K562 (cell line): Measurements from ENCODE around the gene SIK3. TPM values are rescaled to one million over a fixed set of nuclear protein-coding genes. Genes with fewer than 3 reads are reported as not detected.

Experiments
- ATAC-seq: fragments of 200-7000 bp; cut with Tn5 transposase; 3 replicates; pipeline ENCODE4 v1.9.1; 2020; ENCODE audit warnings: moderate library complexity
- BruUV-seq: library from RNA; stranded (reverse); fragments of 400-500 nt; replicated peaks from 2 replicates; lab custom pipeline; 2021; lab: Mats Ljungman, UMichigan
- CTCF ChIA-PET: fragments of 300-600 bp; formaldehyde crosslinking; extraction: SDS; loops from one replicate; lab custom pipeline; 2021; ENCODE audit warnings: low intra/inter-chr PET ratio; lab: Yijun Ruan, JAX
- POLR2A ChIA-PET: fragments of 300-600, 350-650 bp; sonication (Branson Sonifier 250); formaldehyde crosslinking; extraction: SDS; loops from one replicate; lab custom pipeline; 2021; ENCODE audit warnings: antibody characterized with exemption, inconsistent platforms; lab: Yijun Ruan, JAX
- DNase-seq, 4 experiments: peaks; one replicate each; pipeline versions ENCODE4 v3.0.0 to v3.0.0-alpha.2; 2011 to 2018; ENCODE audit warnings: low spot score in 3 of 4, mixed read lengths in 3 of 4; ENCODE audit errors: extremely low read depth in 1 of 4
- FAIRE-seq: peaks from 2 replicates; lab custom pipeline; 2011; peaks lifted over from hg19 to GRCh38; lab: Jason Lieb, UNC
- H2AFZ ChIP-seq: 2 replicates; pipeline ENCODE4 v1.6.0; 2011; ENCODE audit warnings: low read depth, low read length, control low read depth, inconsistent platforms
- H3K27ac ChIP-seq: fragments of 200-600 bp; 3 replicates; pipeline ENCODE4 v1.8.0; 2011; ENCODE audit warnings: low read depth, mild to moderate bottlenecking, control low read depth, inconsistent platforms, low read length, moderate library complexity, mixed read lengths; ENCODE audit errors: extremely low read depth
- H3K27me3 ChIP-seq, 2 experiments: fragments of 300-600 bp in 1 of 2; 2 replicates in 1 of 2; 3 replicates in 1 of 2; pipeline versions ENCODE4 v1.6.0 to v1.8.0; 2011; ENCODE audit warnings: inconsistent platforms in 2 of 2, low read length in 2 of 2, mild to moderate bottlenecking in 1 of 2, mixed read lengths in 1 of 2, moderate library complexity in 1 of 2; ENCODE audit not compliant: control insufficient read depth in 2 of 2, insufficient read depth in 2 of 2
- H3K36me3 ChIP-seq: fragments of 300-600 bp; 3 replicates; pipeline ENCODE4 v1.8.0; 2011; ENCODE audit warnings: mild to moderate bottlenecking, low read length, inconsistent platforms; ENCODE audit not compliant: control insufficient read depth, insufficient read depth
- H3K4me1 ChIP-seq, 2 experiments: fragments of 200-600 bp in 1 of 2; replicated peaks in 1 of 2; 2 replicates in 1 of 2; 3 replicates in 1 of 2; pipeline versions ENCODE4 v1.5.1 to v1.8.0; 2011; ENCODE audit warnings: inconsistent platforms in 2 of 2, low read length in 2 of 2, mild to moderate bottlenecking in 1 of 2, mixed read lengths in 1 of 2, moderate library complexity in 1 of 2; ENCODE audit not compliant: control insufficient read depth in 2 of 2, insufficient read depth in 2 of 2
- H3K4me2 ChIP-seq: 2 replicates; pipeline ENCODE4 v1.6.1; 2011; ENCODE audit warnings: low read length, control low read depth, inconsistent platforms, mixed read lengths; ENCODE audit not compliant: insufficient read depth
- H3K4me3 ChIP-seq: fragments of 200-600 bp; sonication (generic), shearing (Covaris generic); 2 replicates; pipeline ENCODE4 v1.5.1; 2016; ENCODE audit warnings: control low read depth, inconsistent platforms
- H3K79me2 ChIP-seq: fragments of 200-600 bp; 3 replicates; pipeline ENCODE4 v1.8.0; 2011; ENCODE audit warnings: low read length, inconsistent platforms; ENCODE audit not compliant: control insufficient read depth, insufficient read depth
- H3K9ac ChIP-seq, 2 experiments: 2 replicates each; pipeline versions ENCODE4 v1.6.0 to v1.6.1; 2011; ENCODE audit warnings: low read depth in 2 of 2, low read length in 2 of 2, control low read depth in 1 of 2, inconsistent platforms in 1 of 2, mild to moderate bottlenecking in 1 of 2, mixed read lengths in 1 of 2; ENCODE audit not compliant: insufficient read depth in 1 of 2
- H3K9me1 ChIP-seq: one replicate; pipeline ENCODE4 v1.6.0; 2011; ENCODE audit warnings: inconsistent platforms, mild to moderate bottlenecking, low read length, moderate library complexity; ENCODE audit not compliant: control insufficient read depth, insufficient read depth
- H3K9me3 ChIP-seq: replicated peaks from 2 replicates; pipeline ENCODE4 v1.5.1; 2011; ENCODE audit warnings: low read depth, low read length, inconsistent platforms; ENCODE audit not compliant: control insufficient read depth, insufficient read depth
- H4K20me1 ChIP-seq: replicated peaks from 2 replicates; pipeline ENCODE4 v1.6.1; 2011; ENCODE audit warnings: low read length, inconsistent platforms, mixed read lengths; ENCODE audit not compliant: control insufficient read depth, insufficient read depth
- CBFA2T2 ChIP-seq: fragments of 450-650 bp; conservative IDR thresholded peaks from 2 replicates; pipeline ENCODE4 v1.6.1; 2017; ENCODE audit warnings: mild to moderate bottlenecking
- KLF13 ChIP-seq: fragments of 450-650 bp; IDR thresholded peaks from 2 replicates; pipeline ENCODE4 v1.6.1; 2016; ENCODE audit warnings: missing genetic modification characterization, low read depth, mild to moderate bottlenecking, missing compliant biosample characterization, moderate library complexity, borderline replicate concordance
- NCOA2 ChIP-seq, 2 experiments: fragments of 450-650 bp; IDR thresholded peaks; 2 replicates each; pipeline ENCODE4 v1.6.1; 2018; ENCODE audit warnings: mild to moderate bottlenecking in 2 of 2, moderate library complexity in 1 of 2; ENCODE audit not compliant: partially characterized antibody in 2 of 2
- NFIC ChIP-seq: fragments of 450-650 bp; IDR thresholded peaks from 2 replicates; pipeline ENCODE4 v1.6.1; 2017; ENCODE audit warnings: mild to moderate bottlenecking, inconsistent platforms
- RNF2 ChIP-seq: sonication (generic); IDR thresholded peaks from 2 replicates; pipeline ENCODE4 v1.6.1; 2016
- ZNF121 ChIP-seq: sonication (generic); formaldehyde crosslinking; conservative IDR thresholded peaks from 2 replicates; pipeline ENCODE4 v1.8.0; 2022; ENCODE audit warnings: missing genetic modification reagents
- WGBS: fragments of 100-300 bp; shearing (Covaris generic); methylation state at CpG from one replicate; pipeline ENCODE4 v1.1.6; 2016; ENCODE audit warnings: low coverage, mixed read lengths; ENCODE audit not compliant: insufficient coverage; ENCODE audit errors: missing lambda C conversion rate; 5-methylcytosine and 5-hydroxymethylcytosine counted together
- in situ Hi-C: fragments of 300-500 bp; cut with MboI; formaldehyde crosslinking; loops from 4 replicates; pipeline ENCODE4 v1.15.0; 2018; ENCODE audit warnings: inconsistent platforms, mixed read lengths
- intact Hi-C: fragments of 100-400 bp; cut with micrococcal nuclease; formaldehyde crosslinking; loops from 2 replicates; pipeline ENCODE4 v1.14.2; 2022
- polyA plus RNA-seq, 8 experiments: library from polyadenylated mRNA; depleted of rRNA in 4 of 8; stranded (reverse) in 5 of 8; unstranded in 3 of 8; fragments of >200 nt; fragmentation: Nextera tagmentation in 2 of 8; fragmentation: Illumina TruSeq in 1 of 8; extraction: Ambion mirVana in 2 of 8; extraction: Trizol in 1 of 8; gene quantifications; 2 replicates each; pipeline versions ENCODE4 v1.2.1 to v1.2.3, GENCODE V29; 2011 to 2014; ENCODE audit warnings: inconsistent platforms in 1 of 8, missing spikeins in 1 of 8
- total RNA-seq, 7 experiments: library from RNA; depleted of rRNA in 6 of 7; stranded (reverse); fragments of >200 nt in 6 of 7; fragmentation: Illumina TruSeq in 2 of 7; extraction: Trizol in 2 of 7; gene quantifications; 2 replicates each; pipeline versions ENCODE4 v1.2.1 to v1.2.3, GENCODE V29; 2011 to 2021; ENCODE audit warnings: low replicate concordance in 1 of 7
- TF ChIP-seq, protein P1 (sequence below): sonication (generic); formaldehyde crosslinking; IDR thresholded peaks from 2 replicates; pipeline ENCODE4 v1.8.1; 2022; ENCODE audit warnings: missing genetic modification reagents
- TF ChIP-seq, protein P2 (sequence below), 2 experiments: fragments of 450-650 bp in 1 of 2; sonication (generic) in 1 of 2; formaldehyde crosslinking in 1 of 2; IDR thresholded peaks in 1 of 2; conservative IDR thresholded peaks in 1 of 2; 2 replicates each; pipeline versions ENCODE4 v1.6.1 to v1.8.1; 2016 to 2023; ENCODE audit warnings: mild to moderate bottlenecking in 2 of 2, moderate library complexity in 2 of 2, inconsistent platforms in 1 of 2, missing genetic modification reagents in 1 of 2

Gene SIK3
- total and polyA plus RNA-seq, 9 of the 15 experiments (the other 6 are each of a cell fraction or from before 2014, with no cell fraction given), result 1.6 to 21.6 (median 8.0) TPM

DNA sequence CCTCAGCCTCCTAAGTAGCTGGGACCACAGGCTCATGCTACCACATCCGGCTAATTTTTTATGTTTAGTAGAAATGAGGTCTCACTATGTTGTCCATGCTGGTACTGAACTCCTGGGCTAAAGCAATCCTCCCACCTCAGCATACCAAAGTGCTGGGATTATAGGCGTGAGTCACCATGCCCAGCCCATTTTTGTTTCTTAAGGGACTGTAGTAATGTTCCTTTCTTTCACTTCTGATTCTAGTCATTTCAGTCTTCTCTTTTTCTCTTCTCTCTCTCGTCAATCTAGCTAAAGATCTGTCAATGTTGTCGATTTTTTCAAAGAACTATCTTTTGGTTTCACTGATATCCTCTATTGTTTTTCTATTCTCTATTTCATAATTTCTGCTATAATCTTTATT is 149.8 kb downstream of the SIK3 start:
- FAIRE-seq, result peak; percentile 6
- TF ChIP-seq NCOA2 (IDR thresholded peaks at IDR 0.05; ENCODE audit: partially characterized antibody in 2 of 2) (peak in 1 of 2 experiments; percentile 54), CBFA2T2 (no peak), NFIC (no peak), KLF13 (tag) (no peak), RNF2 (no peak), ZNF121 (peak; percentile 67)
- TF ChIP-seq, protein P1, sequence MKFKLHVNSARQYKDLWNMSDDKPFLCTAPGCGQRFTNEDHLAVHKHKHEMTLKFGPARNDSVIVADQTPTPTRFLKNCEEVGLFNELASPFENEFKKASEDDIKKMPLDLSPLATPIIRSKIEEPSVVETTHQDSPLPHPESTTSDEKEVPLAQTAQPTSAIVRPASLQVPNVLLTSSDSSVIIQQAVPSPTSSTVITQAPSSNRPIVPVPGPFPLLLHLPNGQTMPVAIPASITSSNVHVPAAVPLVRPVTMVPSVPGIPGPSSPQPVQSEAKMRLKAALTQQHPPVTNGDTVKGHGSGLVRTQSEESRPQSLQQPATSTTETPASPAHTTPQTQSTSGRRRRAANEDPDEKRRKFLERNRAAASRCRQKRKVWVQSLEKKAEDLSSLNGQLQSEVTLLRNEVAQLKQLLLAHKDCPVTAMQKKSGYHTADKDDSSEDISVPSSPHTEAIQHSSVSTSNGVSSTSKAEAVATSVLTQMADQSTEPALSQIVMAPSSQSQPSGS (CRISPR knock-in tag), result no peak
- TF ChIP-seq, protein P2, sequence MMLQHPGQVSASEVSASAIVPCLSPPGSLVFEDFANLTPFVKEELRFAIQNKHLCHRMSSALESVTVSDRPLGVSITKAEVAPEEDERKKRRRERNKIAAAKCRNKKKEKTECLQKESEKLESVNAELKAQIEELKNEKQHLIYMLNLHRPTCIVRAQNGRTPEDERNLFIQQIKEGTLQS (IDR thresholded peaks at IDR 0.05), result peak; percentile 22; the same call in 1 of the 2 replicates
- TF ChIP-seq, protein P2 (CRISPR knock-in tag; conservative IDR thresholded peaks at IDR 0.05), result no peak
- no peaks in the 10 kb centered on the region for H3K27me3 ChIP-seq
- no peaks in the 10 kb centered on the region for H4K20me1 ChIP-seq
- in situ Hi-C loops, result no loop called here
- H3K36me3 ChIP-seq, result peaks cover 17% of the 10 kb centered on the region; the same call in 1 of the 3 replicates
- ChIA-PET POLR2A (interaction anchor here (0.7 kb wide), 1 partner anchor 136 kb away, joined by 3 read pairs; no protein-coding TSS in a partner anchor), CTCF (no interaction called here)
- H3K9me3 ChIP-seq, result no peaks in the 10 kb centered on the region
- H3K4me2 ChIP-seq, result no peak overlapping the region
- no peaks in the 10 kb centered on the region for H3K4me1 ChIP-seq
- H3K9ac ChIP-seq, result no peak overlapping the region
- DNase-seq, result no peak
- WGBS, result 58% methylated on average over 4 of the region's 4 CpGs
- no TSS peak for BruUV-seq
- ATAC-seq, result peak; percentile 52; the same call in 2 of the 3 replicates
- H3K4me3 ChIP-seq, result no peak overlapping the region
- intact Hi-C loops, result no loop called here
- no peak overlapping the region for H3K27ac ChIP-seq
- H3K79me2 ChIP-seq, result no peaks in the 10 kb centered on the region
- no peak overlapping the region for H2AFZ ChIP-seq
- no peaks in the 10 kb centered on the region for H3K9me1 ChIP-seq
